ENCODE measurements around the gene ZNRF2.
"Not testable (repeated sequence)": the region's sequence is repeated elsewhere in the genome, so short reads cannot be mapped to it uniquely, and the experiment has no call there.

Gene ZNRF2

DNA sequence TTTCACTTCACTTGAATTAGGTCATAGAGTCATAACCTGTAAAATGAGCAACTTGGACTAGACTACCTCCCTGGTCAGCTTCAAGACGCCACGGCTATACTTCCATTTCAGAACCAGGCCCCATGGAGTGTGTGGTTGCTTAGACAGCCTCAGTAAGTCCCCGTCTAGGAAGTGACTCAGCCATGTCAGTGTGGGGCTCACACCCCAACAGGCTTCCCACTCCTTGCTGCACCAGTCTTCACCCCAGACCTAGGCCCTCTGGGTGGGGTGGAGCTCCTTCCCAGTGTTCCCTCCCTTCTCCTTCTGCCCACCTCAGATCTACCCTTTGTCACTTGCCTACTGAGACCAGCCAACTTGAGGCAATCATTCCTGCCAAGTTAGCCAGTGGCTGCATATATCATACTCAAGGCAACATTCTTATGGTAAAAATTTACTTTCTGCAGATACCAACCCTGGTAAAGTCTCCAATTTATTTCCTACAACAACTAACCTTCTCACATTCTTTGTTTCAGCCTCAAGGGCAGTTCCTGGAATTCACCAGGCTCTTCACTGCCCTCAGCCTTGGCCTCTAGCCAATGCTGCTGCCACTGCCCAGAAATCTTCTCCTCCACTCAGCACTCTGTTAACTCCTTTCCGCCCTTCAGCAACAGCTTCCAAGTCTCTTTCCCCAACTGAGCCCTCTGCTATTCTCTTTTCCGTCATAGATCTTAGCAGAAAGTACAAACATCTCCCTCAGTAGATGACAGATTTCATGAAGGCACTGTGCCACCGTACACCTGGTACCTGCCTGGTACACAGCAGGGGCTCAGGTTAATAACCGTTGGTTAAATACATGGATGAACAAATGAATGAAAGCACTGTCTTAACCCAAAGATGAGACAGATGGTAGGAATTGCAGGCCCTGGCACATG is 31.3 kb upstream of the ZNRF2 start:
- H3K27ac Mint-ChIP-seq: no peak overlapping the region
- no peaks in the 10 kb centered on the region for H3K36me3 Mint-ChIP-seq
- H3K4me1 Mint-ChIP-seq: peaks cover 2 to 11% of the 10 kb centered on the region in 2 donors
- H3K4me3 Mint-ChIP-seq: no peak overlapping the region
- H3K9me3 Mint-ChIP-seq: no peaks in the 10 kb centered on the region
- ATAC-seq (replicated peaks) (peak in 1 of 2 donors; percentile 10), DNase-seq (no peak)
- H3K27me3 Mint-ChIP-seq: no peaks in the 10 kb centered on the region

DNA sequence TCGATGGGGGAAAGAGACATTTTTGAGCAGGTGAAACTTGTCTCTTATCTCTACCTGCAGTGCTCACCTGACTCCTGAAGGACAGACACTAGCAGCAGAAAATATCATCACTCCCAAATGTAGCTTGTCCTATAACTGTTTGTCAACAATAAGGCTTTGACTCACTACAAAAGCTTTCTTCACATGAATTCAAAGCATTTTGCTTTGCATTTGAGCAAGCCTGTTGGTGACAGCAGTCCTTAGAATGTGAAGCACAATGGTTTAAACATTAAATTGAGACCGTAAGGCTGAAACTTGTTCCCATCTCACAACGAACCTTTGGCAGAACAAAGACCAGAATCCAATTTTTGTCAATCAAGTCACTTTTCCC is 30.6 kb upstream of the ZNRF2 start:
- no peaks in the 10 kb centered on the region for H3K36me3 Mint-ChIP-seq
- peaks cover 2 to 11% of the 10 kb centered on the region in 2 donors for H3K4me1 Mint-ChIP-seq
- H3K4me3 Mint-ChIP-seq: no peak overlapping the region
- no peaks in the 10 kb centered on the region for H3K27me3 Mint-ChIP-seq
- ATAC-seq (replicated peaks) (no peak), DNase-seq (no peak)
- no peak overlapping the region for H3K27ac Mint-ChIP-seq
- H3K9me3 Mint-ChIP-seq: no peaks in the 10 kb centered on the region

DNA sequence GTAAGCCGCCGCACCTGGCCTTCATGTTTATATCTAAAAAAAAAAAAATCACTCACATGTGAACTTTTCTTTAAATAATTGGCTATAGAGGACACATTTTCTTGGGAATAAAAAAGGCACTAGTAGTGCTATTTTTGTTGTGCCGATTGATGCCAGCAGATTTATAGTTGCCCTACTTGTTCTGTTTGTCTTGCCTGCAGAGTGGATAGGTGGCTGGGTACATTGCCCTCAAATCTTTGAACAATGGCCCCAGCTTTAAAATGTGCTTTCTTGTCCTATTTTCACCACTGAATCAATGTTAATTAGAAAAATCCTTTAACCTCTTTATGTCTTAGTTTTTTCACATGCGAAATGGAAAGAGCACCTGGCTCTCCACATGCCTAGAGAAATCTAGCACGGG is 30.1 kb upstream of the ZNRF2 start:
- ATAC-seq (replicated peaks): no peak
- no peak for DNase-seq
- Mint-ChIP-seq H3K4me1 (peaks cover 2 to 11% of the 10 kb centered on the region in 2 donors), H3K4me3 (no peak overlapping the region), H3K27me3 (no peaks in the 10 kb centered on the region), H3K36me3 (no peaks in the 10 kb centered on the region), H3K9me3 (no peaks in the 10 kb centered on the region), H3K27ac (no peak overlapping the region)

DNA sequence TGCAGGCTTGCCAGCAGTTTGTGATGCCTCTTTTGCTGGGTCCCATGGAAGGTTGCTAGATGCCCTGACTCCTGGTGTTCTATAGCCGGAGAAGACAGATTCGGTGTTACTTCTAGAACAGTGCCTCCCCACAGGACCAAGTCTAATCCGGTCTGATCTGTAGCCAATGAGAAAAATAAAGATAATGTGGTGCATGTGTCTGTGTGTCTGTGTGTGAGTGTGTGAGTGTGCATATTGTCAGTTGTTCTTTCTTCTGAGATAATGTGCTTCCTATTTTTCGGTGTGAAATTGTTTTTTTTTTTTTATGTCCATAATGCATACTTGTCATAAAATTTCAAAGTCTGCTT is 29.7 kb upstream of the ZNRF2 start:
- peaks cover 2 to 11% of the 10 kb centered on the region in 2 donors for H3K4me1 Mint-ChIP-seq
- H3K27ac Mint-ChIP-seq: no peak overlapping the region
- ATAC-seq (replicated peaks) (no peak), DNase-seq (no peak)
- H3K4me3 Mint-ChIP-seq: no peak overlapping the region
- H3K36me3 Mint-ChIP-seq: no peaks in the 10 kb centered on the region
- H3K9me3 Mint-ChIP-seq: no peaks in the 10 kb centered on the region
- H3K27me3 Mint-ChIP-seq: no peaks in the 10 kb centered on the region

DNA sequence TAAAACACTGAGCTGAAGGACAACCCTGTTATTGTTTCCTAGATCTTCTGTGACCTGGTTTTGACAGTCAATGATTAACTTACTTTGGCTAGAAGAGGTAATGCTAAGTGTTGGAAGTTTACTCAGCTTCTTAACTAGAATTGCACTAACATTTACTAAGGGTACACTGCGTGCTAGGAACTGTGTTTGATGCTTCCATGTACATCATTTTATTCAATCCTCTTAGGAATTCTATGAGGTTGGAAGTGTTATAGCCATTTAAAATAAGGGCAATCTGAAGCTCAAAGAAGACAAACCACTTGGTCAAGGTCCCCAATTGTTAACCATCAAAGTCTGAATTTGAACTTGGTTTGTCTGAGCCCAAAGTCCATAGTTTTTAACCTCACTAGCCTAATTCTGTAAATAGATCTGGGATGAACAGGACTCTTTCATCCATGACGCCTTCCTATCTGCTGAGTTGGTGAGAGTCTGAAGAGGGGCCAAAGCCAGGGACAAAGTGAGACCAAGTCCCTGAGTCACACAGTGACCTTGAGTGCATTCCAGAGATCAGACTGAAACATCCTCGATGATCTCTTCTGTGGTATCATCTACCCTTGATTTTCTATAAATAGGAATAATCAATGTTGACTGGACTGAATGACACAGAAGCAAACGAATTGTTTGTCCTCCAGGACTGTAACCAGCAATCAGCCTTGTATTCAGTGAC is 29.2 kb upstream of the ZNRF2 start:
- H3K36me3 Mint-ChIP-seq: no peaks in the 10 kb centered on the region
- ATAC-seq (replicated peaks): no peak
- no peaks in the 10 kb centered on the region for H3K9me3 Mint-ChIP-seq
- no peak overlapping the region for H3K4me3 Mint-ChIP-seq
- no peak for DNase-seq
- no peak overlapping the region for H3K27ac Mint-ChIP-seq
- H3K4me1 Mint-ChIP-seq: peaks cover 2 to 11% of the 10 kb centered on the region in 2 donors
- no peaks in the 10 kb centered on the region for H3K27me3 Mint-ChIP-seq

DNA sequence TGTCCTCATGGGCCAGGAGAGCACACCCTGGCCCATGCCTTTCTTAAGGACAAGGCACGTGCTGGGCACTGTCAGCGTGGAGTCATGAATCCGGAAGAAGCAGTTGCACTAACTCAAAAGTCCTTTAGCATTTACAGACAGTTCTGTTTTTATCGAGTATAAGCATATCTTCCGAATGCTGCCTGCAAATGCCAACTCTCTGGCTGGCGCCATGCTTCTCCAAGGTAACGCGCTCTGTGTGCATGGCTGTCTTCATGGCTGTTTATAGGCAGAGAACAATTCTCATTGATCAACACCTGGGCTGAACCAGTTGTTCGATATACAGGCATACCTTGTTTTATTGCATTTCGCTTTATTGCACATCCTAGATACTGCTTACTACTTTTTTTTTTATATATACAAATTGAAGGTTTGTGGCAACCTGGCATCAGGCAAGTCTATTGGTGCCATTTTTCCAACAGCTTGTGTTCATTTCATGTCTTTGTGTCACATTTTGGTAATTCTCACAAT is 28.0 kb upstream of the ZNRF2 start:
- DNase-seq: no peak
- Mint-ChIP-seq H3K27me3 (no peaks in the 10 kb centered on the region), H3K27ac (no peak overlapping the region), H3K4me3 (no peak overlapping the region), H3K9me3 (no peaks in the 10 kb centered on the region), H3K4me1 (peaks cover 2 to 11% of the 10 kb centered on the region in 2 donors), H3K36me3 (no peaks in the 10 kb centered on the region)
- no peak for ATAC-seq (replicated peaks)

DNA sequence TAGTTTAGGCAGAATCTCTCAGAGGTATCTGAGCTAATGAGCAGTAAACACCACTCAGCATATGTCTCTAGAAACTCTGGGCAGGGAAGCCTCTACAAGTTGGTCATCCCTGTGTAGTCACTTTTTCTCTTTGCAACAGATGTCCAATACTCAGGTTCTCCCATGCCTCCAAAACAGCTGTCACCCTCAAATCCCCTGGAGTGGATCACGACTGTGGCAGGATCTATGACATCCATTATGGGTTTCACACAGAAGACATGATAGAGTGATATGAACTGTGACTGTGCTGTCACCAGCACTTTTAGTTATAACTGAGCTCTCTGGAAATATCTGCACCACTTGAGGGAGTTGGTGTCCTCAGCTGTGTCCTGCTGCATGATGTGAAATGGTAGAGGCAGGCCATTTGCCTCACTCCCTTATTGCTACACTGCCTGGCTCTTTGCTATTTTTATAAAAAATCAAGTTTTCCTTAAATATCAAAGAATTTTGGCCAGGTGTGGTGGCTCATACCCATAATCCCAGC is 24.1 kb upstream of the ZNRF2 start:
- Mint-ChIP-seq H3K27ac (no peak overlapping the region), H3K4me3 (no peak overlapping the region), H3K27me3 (no peaks in the 10 kb centered on the region), H3K4me1 (no peaks in the 10 kb centered on the region), H3K36me3 (no peaks in the 10 kb centered on the region), H3K9me3 (no peaks in the 10 kb centered on the region)
- DNase-seq (no peak), ATAC-seq (replicated peaks) (no peak)

DNA sequence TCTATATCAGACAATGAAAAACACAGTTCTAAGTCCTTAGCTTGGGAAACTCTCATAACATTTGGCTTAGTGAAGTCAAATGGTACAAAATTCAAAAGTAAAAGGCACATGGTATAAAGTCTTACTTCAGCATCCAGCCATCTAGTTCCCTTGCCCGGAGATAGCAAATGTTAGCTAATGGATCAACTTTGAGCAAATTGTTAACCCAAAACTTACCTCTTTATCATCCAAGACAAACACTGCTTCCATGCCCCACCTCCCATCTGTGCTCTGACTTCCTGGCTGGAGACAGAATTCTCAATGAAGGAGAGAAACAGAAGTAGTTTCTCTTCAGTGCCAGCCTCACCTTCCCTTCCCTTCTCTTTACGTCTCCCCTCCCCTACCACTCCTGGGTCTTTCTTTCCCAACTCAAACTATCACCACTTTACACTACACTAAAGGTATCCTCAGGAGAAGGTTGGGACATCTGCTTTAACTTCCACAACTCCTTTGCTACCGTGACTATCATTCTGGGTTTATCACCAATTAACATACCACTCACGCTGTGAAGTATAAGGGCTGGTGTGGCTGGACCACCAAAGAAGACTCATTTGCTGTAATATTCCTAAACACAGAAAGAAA is 21.2 kb upstream of the ZNRF2 start:
- DNase-seq (no peak), ATAC-seq (replicated peaks) (no peak)
- Mint-ChIP-seq H3K36me3 (peaks cover 0 to 2% of the 10 kb centered on the region in 2 donors), H3K4me3 (no peak overlapping the region), H3K27me3 (no peaks in the 10 kb centered on the region), H3K27ac (no peak overlapping the region), H3K4me1 (peaks cover 3 to 6% of the 10 kb centered on the region in 2 donors), H3K9me3 (no peaks in the 10 kb centered on the region)

DNA sequence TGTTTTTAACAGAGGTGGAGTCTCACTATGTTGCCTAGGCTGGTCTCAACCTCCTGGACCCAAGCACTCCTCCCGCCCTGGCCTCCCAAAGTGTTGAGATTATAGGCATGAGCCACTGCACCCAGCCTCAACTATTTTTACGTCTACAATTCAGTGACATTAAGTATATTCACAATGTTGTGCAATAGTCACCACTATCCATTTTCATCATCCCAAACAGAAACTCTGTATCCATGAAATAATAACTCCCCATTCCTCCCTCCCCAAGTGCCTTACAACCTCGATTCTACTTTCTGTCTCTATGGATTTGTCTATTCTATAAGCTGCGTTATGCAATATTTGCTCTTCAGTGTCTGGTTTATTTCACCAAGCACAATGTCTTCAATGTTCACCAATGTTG is 20.3 kb upstream of the ZNRF2 start:
- peaks cover 0 to 2% of the 10 kb centered on the region in 2 donors for H3K36me3 Mint-ChIP-seq
- no peak overlapping the region for H3K4me3 Mint-ChIP-seq
- no peak overlapping the region for H3K27ac Mint-ChIP-seq
- no peaks in the 10 kb centered on the region for H3K27me3 Mint-ChIP-seq
- DNase-seq (no peak), ATAC-seq (replicated peaks) (no peak)
- no peaks in the 10 kb centered on the region for H3K9me3 Mint-ChIP-seq
- peaks cover 3 to 6% of the 10 kb centered on the region in 2 donors for H3K4me1 Mint-ChIP-seq

DNA sequence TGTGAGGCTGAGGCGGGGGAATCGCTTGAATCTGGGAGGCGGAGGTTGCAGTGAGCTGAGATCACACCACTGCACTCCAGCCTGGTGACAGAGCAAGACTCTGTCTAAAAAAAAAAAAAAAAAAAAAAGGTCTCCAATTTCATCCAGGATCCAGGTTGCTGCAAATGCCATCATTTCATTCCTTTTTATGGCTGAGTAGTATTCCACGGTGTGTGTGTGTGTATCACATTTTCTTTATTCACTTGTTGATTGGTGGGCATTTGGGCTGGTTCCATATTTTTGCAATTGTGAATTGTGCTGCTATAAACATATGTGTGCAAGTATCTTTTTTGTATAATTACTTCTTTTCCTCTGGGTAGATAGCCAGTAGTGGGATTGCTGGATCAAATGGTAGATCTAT is 19.2 kb upstream of the ZNRF2 start:
- not testable (repeated sequence) for H3K4me3 Mint-ChIP-seq; DNase-seq; H3K9me3 Mint-ChIP-seq; H3K4me1 Mint-ChIP-seq; H3K27ac Mint-ChIP-seq; H3K27me3 Mint-ChIP-seq; H3K36me3 Mint-ChIP-seq; ATAC-seq (replicated peaks)

DNA sequence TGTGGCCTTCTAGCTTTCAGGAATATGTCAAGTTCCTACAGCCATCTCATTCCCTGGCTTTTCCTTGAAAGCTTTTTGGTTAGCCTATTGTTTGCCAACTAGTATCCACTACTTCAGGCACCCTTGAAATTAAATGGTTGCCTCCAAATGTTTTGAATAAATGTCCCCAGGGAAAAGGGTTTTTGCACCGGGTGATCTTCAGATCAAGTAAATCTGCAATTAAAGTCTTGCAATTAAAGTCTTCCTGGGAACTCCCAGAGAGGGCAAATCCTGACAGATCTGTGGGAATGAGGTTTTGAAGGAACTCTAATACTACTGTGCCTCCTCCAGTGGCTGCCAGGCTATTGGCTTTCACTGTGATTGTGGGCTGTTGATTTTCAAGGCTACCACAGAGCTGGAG is 17.7 kb upstream of the ZNRF2 start:
- DNase-seq (no peak), ATAC-seq (replicated peaks) (no peak)
- Mint-ChIP-seq H3K27ac (no peak overlapping the region), H3K4me3 (no peak overlapping the region), H3K9me3 (no peaks in the 10 kb centered on the region), H3K27me3 (no peaks in the 10 kb centered on the region), H3K4me1 (peaks cover 3 to 6% of the 10 kb centered on the region in 2 donors), H3K36me3 (peaks cover 0 to 2% of the 10 kb centered on the region in 2 donors)

DNA sequence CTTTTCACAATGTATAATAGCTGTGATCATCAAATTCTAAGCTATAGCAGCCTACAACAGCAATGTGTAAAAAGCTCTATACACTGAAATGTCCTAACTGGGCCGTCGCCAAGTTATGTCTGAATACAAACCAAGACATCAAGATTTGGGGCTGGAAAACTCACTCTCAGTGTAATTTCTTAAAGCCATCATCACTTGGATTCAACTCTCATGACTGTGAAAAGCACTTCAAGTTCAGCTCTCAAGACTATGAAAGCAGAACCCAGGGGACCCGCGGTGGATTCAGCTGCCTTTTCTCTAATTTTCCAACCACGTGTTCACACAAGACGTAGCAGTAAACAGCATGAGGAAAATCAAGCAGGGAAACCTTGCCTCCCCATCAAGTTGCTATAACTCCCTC is 15.8 kb upstream of the ZNRF2 start:
- H3K4me1 Mint-ChIP-seq: peaks cover 3 to 6% of the 10 kb centered on the region in 2 donors
- no peak overlapping the region for H3K27ac Mint-ChIP-seq
- no peaks in the 10 kb centered on the region for H3K27me3 Mint-ChIP-seq
- H3K36me3 Mint-ChIP-seq: peaks cover 0 to 2% of the 10 kb centered on the region in 2 donors
- no peak for ATAC-seq (replicated peaks)
- DNase-seq: no peak
- H3K4me3 Mint-ChIP-seq: no peak overlapping the region
- no peaks in the 10 kb centered on the region for H3K9me3 Mint-ChIP-seq

DNA sequence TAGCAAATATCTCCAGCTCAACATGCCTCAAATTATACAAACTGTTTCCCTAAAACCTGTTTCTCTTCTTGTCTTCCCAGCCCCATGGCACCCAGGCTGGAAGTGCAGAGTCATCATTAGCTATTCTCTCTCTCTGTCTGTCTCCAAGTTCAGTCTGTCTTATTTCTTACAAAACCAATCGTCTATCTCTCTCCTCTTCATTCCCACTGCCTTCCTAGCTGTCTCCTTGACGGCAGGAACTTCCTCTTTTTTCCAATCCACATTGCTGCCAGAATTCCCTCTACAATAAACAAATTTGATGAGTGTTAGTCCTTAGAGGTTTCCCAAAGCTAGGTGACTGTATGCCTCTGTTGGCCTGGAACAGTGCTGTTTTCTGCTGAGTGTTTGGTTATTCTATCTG is 14.9 kb upstream of the ZNRF2 start:
- no peak overlapping the region for H3K4me3 Mint-ChIP-seq
- no peaks in the 10 kb centered on the region for H3K9me3 Mint-ChIP-seq
- no peak for ATAC-seq (replicated peaks)

DNA sequence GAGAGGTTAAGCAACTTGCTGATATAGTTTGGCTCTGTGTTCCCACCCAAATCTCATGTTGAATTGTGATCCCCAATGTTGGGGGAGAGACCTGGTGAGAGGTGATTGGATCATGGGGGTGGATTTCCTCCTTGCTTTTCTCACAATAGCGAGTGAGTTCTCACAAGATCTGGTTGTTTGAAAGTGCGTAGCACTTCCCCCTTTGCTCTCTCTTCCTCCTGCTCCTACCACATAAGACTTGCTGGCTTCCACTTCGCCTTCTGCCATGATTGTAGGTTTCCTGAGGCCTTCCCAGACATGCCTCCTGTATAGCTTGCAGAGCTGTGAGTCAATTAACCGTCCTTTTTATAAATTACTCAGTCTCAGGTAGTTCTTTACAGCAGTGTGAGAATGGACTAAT is 13.5 kb upstream of the ZNRF2 start:
- DNase-seq (no peak), ATAC-seq (replicated peaks) (no peak)
- Mint-ChIP-seq H3K27ac (no peak overlapping the region), H3K9me3 (no peaks in the 10 kb centered on the region), H3K4me1 (peaks cover 3 to 6% of the 10 kb centered on the region in 2 donors), H3K4me3 (no peak overlapping the region), H3K27me3 (no peaks in the 10 kb centered on the region), H3K36me3 (peaks cover 0 to 2% of the 10 kb centered on the region in 2 donors)

More for the DNA sequence above, 14.9 kb upstream of the ZNRF2 start:
- H3K27ac Mint-ChIP-seq: no peak overlapping the region
- DNase-seq: no peak
- no peaks in the 10 kb centered on the region for H3K27me3 Mint-ChIP-seq
- peaks cover 0 to 2% of the 10 kb centered on the region in 2 donors for H3K36me3 Mint-ChIP-seq
- peaks cover 3 to 6% of the 10 kb centered on the region in 2 donors for H3K4me1 Mint-ChIP-seq

All from stimulated activated naive B cell treated with anti-CD40 and anti-IgM and Interleukin-4, amounts not matched to agents 10 μg/mL and 1 μg/mL and 100 μg/mL, for 72 hours (primary cell).